ENCODE results near the gene SPDYC. TPM values are rescaled to one million over a fixed set of nuclear protein-coding genes. Genes with fewer than 3 reads are reported as not detected.
A peak's percentile ranks its signal among the peaks of the same experiment; 100 is the strongest.

SPDYC gene
- total and polyA plus RNA-seq, 12 donors, result not detected

DNA sequence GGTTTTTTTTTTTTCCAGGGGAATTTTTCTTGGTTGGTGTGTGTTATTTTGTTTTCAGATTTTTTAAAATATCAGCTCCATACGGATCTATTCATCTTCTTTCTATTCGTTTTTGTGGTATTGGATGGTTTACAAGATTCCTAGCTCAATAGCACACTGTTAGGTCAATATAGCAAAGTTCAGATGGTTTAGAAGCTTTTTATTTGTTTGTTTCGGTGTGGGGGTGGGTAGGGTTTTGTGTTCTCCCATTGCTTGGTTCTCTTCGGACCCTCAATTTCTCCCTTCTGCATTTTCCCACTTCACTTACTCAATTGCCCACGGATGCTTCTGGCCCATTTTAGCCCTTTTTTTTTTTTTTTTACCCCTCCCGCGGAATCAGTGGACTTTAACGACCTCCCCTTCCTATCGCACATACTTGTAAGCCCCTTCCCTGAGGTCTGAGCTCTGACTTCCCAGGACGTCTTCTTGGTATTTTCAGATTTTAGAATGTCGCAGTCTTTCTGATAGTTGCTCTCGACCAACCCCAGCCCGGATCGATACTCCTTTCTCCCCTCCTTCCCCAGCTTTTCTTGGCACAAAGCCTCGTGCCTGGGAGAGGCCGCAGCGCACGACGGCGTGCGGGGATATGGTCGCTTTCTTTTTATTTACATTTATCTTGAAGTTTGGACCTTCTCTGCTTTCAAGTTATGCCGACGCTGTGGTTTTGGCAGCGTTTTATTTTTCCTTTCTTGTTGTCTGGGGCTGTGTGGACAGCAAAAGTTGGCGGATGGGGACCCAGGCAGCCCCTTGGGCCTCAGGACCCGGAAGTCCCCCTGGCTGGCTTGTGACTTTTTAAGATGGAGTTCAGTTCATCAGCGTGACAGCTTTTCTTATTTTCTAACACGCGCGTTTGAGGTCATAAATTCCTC is 4.4 kb upstream of the SPDYC start:
- Histone ChIP-seq H3K4me1 (peaks cover 0 to 6% (median 0%) of the 10 kb centered on the region in 9 donors), H3K27me3 (no peaks in the 10 kb centered on the region), H3K4me3 (peak overlapping the region in 5 of 10 donors; percentile 2 to 34 (median 24)), H3K36me3 (no peaks in the 10 kb centered on the region), H3K27ac (peak overlapping the region in 1 of 10 donors; percentile 9), H3K9me3 (no peaks in the 10 kb centered on the region)
- DNase-seq (no peak), ATAC-seq (no peak)
- intact Hi-C loops (cut with DNase I), result no loop called here
- TF ChIP-seq CTCF (IDR thresholded peaks at IDR 0.05), result no peak
- 58 to 63% methylated on average over 31 of the region's 31 CpGs for WGBS, 2 donors

DNA sequence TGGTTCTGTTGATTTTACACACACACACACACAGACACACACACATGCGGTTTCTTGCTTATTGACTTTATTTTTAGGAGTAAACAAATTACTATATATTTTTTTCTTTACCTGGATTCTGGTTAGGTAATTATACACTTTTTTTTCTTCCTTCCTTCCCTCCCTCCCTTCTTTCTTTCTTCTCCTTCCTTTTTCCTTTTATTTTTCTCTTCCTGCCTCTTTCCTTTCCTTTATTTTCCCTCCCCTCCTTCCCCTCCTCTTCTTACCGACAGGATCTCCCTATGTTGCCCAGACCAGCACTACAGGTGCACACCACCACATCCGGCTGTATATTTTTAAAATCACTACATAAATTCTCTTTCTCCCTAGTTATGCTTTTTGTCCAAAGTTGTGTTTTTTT is 3.1 kb upstream of the SPDYC start:
- Histone ChIP-seq H3K4me3 (no peak overlapping the region), H3K27ac (no peak overlapping the region), H3K27me3 (no peaks in the 10 kb centered on the region), H3K9me3 (no peaks in the 10 kb centered on the region), H3K4me1 (peaks cover 0 to 6% (median 0%) of the 10 kb centered on the region in 9 donors), H3K36me3 (no peaks in the 10 kb centered on the region)
- ATAC-seq, result no peak
- DNase-seq, result no peak
- TF ChIP-seq CTCF (IDR thresholded peaks at IDR 0.05), result no peak
- intact Hi-C loops (cut with DNase I), result no loop called here
- 81 to 87% methylated on average over 3 of the region's 3 CpGs for WGBS, 2 donors

DNA sequence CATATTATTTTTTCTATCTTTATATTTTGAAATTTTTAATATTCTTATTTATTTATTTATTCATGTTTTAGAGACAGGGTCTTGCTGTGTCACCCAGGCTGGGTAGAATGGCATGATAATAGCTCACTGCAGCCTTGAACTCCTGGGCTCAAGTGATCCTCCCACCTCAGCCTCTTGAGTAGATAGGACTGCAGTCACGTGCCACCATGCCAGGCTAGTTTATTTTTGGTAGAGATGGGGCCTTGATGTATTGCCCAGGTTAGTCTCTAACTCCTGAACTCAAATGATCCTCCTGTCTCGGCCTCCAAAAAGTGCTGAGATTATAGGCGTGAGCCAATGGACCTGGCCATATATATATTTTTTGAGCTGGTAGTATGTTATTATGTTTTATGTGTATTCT is 2.4 kb upstream of the SPDYC start:
- peaks cover 0 to 6% (median 0%) of the 10 kb centered on the region in 9 donors for H3K4me1 ChIP-seq
- H3K27me3 ChIP-seq, result no peaks in the 10 kb centered on the region
- ATAC-seq, result no peak
- no peak overlapping the region for H3K4me3 ChIP-seq
- intact Hi-C loops (cut with DNase I), result no loop called here
- no peak for DNase-seq
- TF ChIP-seq CTCF (IDR thresholded peaks at IDR 0.05), result no peak
- no peaks in the 10 kb centered on the region for H3K9me3 ChIP-seq
- no peaks in the 10 kb centered on the region for H3K36me3 ChIP-seq
- no peak overlapping the region for H3K27ac ChIP-seq
- WGBS, 2 donors, result 82 to 83% methylated on average over 3 of the region's 3 CpGs

DNA sequence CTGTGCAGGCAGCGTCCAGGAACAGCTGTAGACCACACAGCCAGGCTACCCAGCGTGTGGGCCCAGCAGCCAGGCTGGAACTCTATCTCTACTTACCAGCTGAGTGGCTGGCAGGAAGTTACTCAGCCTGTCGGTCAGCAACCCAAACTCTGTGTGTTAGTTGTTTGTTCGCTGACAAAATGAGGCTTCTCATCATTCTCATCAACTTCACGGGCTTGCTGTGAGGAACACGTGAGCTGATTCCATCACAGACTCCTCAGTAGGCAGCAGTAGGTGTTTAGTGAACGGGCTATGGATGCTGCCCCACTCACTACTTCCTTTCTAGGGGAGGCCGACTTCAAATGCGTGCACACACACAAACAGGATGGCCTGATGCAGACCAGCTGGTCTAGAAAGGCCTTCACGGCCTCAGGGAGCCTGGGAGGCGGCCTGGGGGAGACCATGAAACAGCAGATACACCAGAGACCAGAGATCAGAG is 830 bp upstream of the SPDYC start:
- intact Hi-C loops (cut with DNase I), result no loop called here
- Histone ChIP-seq H3K4me1 (peaks cover 0 to 6% (median 0%) of the 10 kb centered on the region in 9 donors), H3K27me3 (no peaks in the 10 kb centered on the region), H3K27ac (peak overlapping the region in 1 of 10 donors; percentile 2), H3K4me3 (no peak overlapping the region), H3K36me3 (no peaks in the 10 kb centered on the region), H3K9me3 (no peaks in the 10 kb centered on the region)
- TF ChIP-seq CTCF (IDR thresholded peaks at IDR 0.05), result no peak
- DNase-seq (no peak), ATAC-seq (no peak)
- 72 to 75% methylated on average over 11 of the region's 11 CpGs for WGBS, 2 donors
